K562 (cell line): Measurements from ENCODE around the gene SAMD9. TPM values are rescaled to one million over a fixed set of nuclear protein-coding genes. Genes with fewer than 3 reads are reported as not detected.

Experiments used
- ATAC-seq: fragments of 200-7000 bp; cut with Tn5 transposase; 3 replicates; pipeline ENCODE4 v1.9.1; 2020; ENCODE audit warnings: moderate library complexity
- BruUV-seq: library from RNA; stranded (reverse); fragments of 400-500 nt; replicated peaks from 2 replicates; lab custom pipeline; 2021; lab: Mats Ljungman, UMichigan
- CTCF ChIA-PET: fragments of 300-600 bp; formaldehyde crosslinking; extraction: SDS; loops from one replicate; lab custom pipeline; 2021; ENCODE audit warnings: low intra/inter-chr PET ratio; lab: Yijun Ruan, JAX
- POLR2A ChIA-PET: fragments of 300-600, 350-650 bp; sonication (Branson Sonifier 250); formaldehyde crosslinking; extraction: SDS; loops from one replicate; lab custom pipeline; 2021; ENCODE audit warnings: antibody characterized with exemption, inconsistent platforms; lab: Yijun Ruan, JAX
- DNase-seq, 4 experiments: peaks; one replicate each; pipeline versions ENCODE4 v3.0.0 to v3.0.0-alpha.2; 2011 to 2018; ENCODE audit warnings: low spot score in 3 of 4, mixed read lengths in 3 of 4; ENCODE audit errors: extremely low read depth in 1 of 4
- FAIRE-seq: peaks from 2 replicates; lab custom pipeline; 2011; peaks lifted over from hg19 to GRCh38; lab: Jason Lieb, UNC
- H2AFZ ChIP-seq: 2 replicates; pipeline ENCODE4 v1.6.0; 2011; ENCODE audit warnings: low read depth, low read length, control low read depth, inconsistent platforms
- H3K27ac ChIP-seq: fragments of 200-600 bp; 3 replicates; pipeline ENCODE4 v1.8.0; 2011; ENCODE audit warnings: low read depth, mild to moderate bottlenecking, control low read depth, inconsistent platforms, low read length, moderate library complexity, mixed read lengths; ENCODE audit errors: extremely low read depth
- H3K27me3 ChIP-seq, 2 experiments: fragments of 300-600 bp in 1 of 2; 2 replicates in 1 of 2; 3 replicates in 1 of 2; pipeline versions ENCODE4 v1.6.0 to v1.8.0; 2011; ENCODE audit warnings: inconsistent platforms in 2 of 2, low read length in 2 of 2, mild to moderate bottlenecking in 1 of 2, mixed read lengths in 1 of 2, moderate library complexity in 1 of 2; ENCODE audit not compliant: control insufficient read depth in 2 of 2, insufficient read depth in 2 of 2
- H3K36me3 ChIP-seq: fragments of 300-600 bp; 3 replicates; pipeline ENCODE4 v1.8.0; 2011; ENCODE audit warnings: mild to moderate bottlenecking, low read length, inconsistent platforms; ENCODE audit not compliant: control insufficient read depth, insufficient read depth
- H3K4me1 ChIP-seq, 2 experiments: fragments of 200-600 bp in 1 of 2; replicated peaks in 1 of 2; 2 replicates in 1 of 2; 3 replicates in 1 of 2; pipeline versions ENCODE4 v1.5.1 to v1.8.0; 2011; ENCODE audit warnings: inconsistent platforms in 2 of 2, low read length in 2 of 2, mild to moderate bottlenecking in 1 of 2, mixed read lengths in 1 of 2, moderate library complexity in 1 of 2; ENCODE audit not compliant: control insufficient read depth in 2 of 2, insufficient read depth in 2 of 2
- H3K4me2 ChIP-seq: 2 replicates; pipeline ENCODE4 v1.6.1; 2011; ENCODE audit warnings: low read length, control low read depth, inconsistent platforms, mixed read lengths; ENCODE audit not compliant: insufficient read depth
- H3K4me3 ChIP-seq: fragments of 200-600 bp; sonication (generic), shearing (Covaris generic); 2 replicates; pipeline ENCODE4 v1.5.1; 2016; ENCODE audit warnings: control low read depth, inconsistent platforms
- H3K79me2 ChIP-seq: fragments of 200-600 bp; 3 replicates; pipeline ENCODE4 v1.8.0; 2011; ENCODE audit warnings: low read length, inconsistent platforms; ENCODE audit not compliant: control insufficient read depth, insufficient read depth
- H3K9ac ChIP-seq, 2 experiments: 2 replicates each; pipeline versions ENCODE4 v1.6.0 to v1.6.1; 2011; ENCODE audit warnings: low read depth in 2 of 2, low read length in 2 of 2, control low read depth in 1 of 2, inconsistent platforms in 1 of 2, mild to moderate bottlenecking in 1 of 2, mixed read lengths in 1 of 2; ENCODE audit not compliant: insufficient read depth in 1 of 2
- H3K9me1 ChIP-seq: one replicate; pipeline ENCODE4 v1.6.0; 2011; ENCODE audit warnings: inconsistent platforms, mild to moderate bottlenecking, low read length, moderate library complexity; ENCODE audit not compliant: control insufficient read depth, insufficient read depth
- H3K9me3 ChIP-seq: replicated peaks from 2 replicates; pipeline ENCODE4 v1.5.1; 2011; ENCODE audit warnings: low read depth, low read length, inconsistent platforms; ENCODE audit not compliant: control insufficient read depth, insufficient read depth
- H4K20me1 ChIP-seq: replicated peaks from 2 replicates; pipeline ENCODE4 v1.6.1; 2011; ENCODE audit warnings: low read length, inconsistent platforms, mixed read lengths; ENCODE audit not compliant: control insufficient read depth, insufficient read depth
- BRD4 ChIP-seq: fragments of 200-600 bp; sonication (generic); IDR thresholded peaks from 2 replicates; pipeline ENCODE4 v1.6.1; 2017; ENCODE audit warnings: inconsistent platforms
- CEBPB ChIP-seq: fragments of 450-650 bp; IDR thresholded peaks from 2 replicates; pipeline ENCODE4 v1.6.1; 2016; ENCODE audit warnings: missing genetic modification characterization, missing compliant biosample characterization
- CEBPG ChIP-seq, 3 experiments: fragments of 200-800 bp in 1 of 3; sonication (Bioruptor generic) in 1 of 3; sonication (generic) in 1 of 3; formaldehyde crosslinking in 1 of 3; IDR thresholded peaks in 2 of 3; conservative IDR thresholded peaks in 1 of 3; 2 replicates each; pipeline versions ENCODE4 v1.6.1 to v1.8.0; 2016 to 2022; ENCODE audit warnings: missing compliant biosample characterization in 2 of 3, missing genetic modification characterization in 2 of 3, mild to moderate bottlenecking in 1 of 3, missing genetic modification reagents in 1 of 3
- STAT5A ChIP-seq: IDR thresholded peaks from 2 replicates; pipeline ENCODE4 v1.6.1; 2012; ENCODE audit warnings: low read length, inconsistent platforms, borderline replicate concordance
- ZNF707 ChIP-seq: fragments of 250-450 bp; sonication (Bioruptor Pico); conservative IDR thresholded peaks from 2 replicates; pipeline ENCODE4 v1.8.0; 2022; ENCODE audit warnings: inconsistent platforms, mild to moderate bottlenecking, moderate library complexity
- WGBS: fragments of 100-300 bp; shearing (Covaris generic); methylation state at CpG from one replicate; pipeline ENCODE4 v1.1.6; 2016; ENCODE audit warnings: low coverage, mixed read lengths; ENCODE audit not compliant: insufficient coverage; ENCODE audit errors: missing lambda C conversion rate; 5-methylcytosine and 5-hydroxymethylcytosine counted together
- in situ Hi-C: fragments of 300-500 bp; cut with MboI; formaldehyde crosslinking; loops from 4 replicates; pipeline ENCODE4 v1.15.0; 2018; ENCODE audit warnings: inconsistent platforms, mixed read lengths
- intact Hi-C: fragments of 100-400 bp; cut with micrococcal nuclease; formaldehyde crosslinking; loops from 2 replicates; pipeline ENCODE4 v1.14.2; 2022
- polyA plus RNA-seq, 8 experiments: library from polyadenylated mRNA; depleted of rRNA in 4 of 8; stranded (reverse) in 5 of 8; unstranded in 3 of 8; fragments of >200 nt; fragmentation: Nextera tagmentation in 2 of 8; fragmentation: Illumina TruSeq in 1 of 8; extraction: Ambion mirVana in 2 of 8; extraction: Trizol in 1 of 8; gene quantifications; 2 replicates each; pipeline versions ENCODE4 v1.2.1 to v1.2.3, GENCODE V29; 2011 to 2014; ENCODE audit warnings: inconsistent platforms in 1 of 8, missing spikeins in 1 of 8
- total RNA-seq, 7 experiments: library from RNA; depleted of rRNA in 6 of 7; stranded (reverse); fragments of >200 nt in 6 of 7; fragmentation: Illumina TruSeq in 2 of 7; extraction: Trizol in 2 of 7; gene quantifications; 2 replicates each; pipeline versions ENCODE4 v1.2.1 to v1.2.3, GENCODE V29; 2011 to 2021; ENCODE audit warnings: low replicate concordance in 1 of 7
- TF ChIP-seq, protein P1 (sequence below): sonication (generic); formaldehyde crosslinking; IDR thresholded peaks from 2 replicates; pipeline ENCODE4 v1.8.1; 2023; ENCODE audit warnings: mild to moderate bottlenecking, missing genetic modification reagents

The SAMD9 gene
- total and polyA plus RNA-seq, 9 of the 15 experiments (the other 6 are each of a cell fraction or from before 2014, with no cell fraction given) = 1.0 to 4.0 (median 1.9) TPM

DNA sequence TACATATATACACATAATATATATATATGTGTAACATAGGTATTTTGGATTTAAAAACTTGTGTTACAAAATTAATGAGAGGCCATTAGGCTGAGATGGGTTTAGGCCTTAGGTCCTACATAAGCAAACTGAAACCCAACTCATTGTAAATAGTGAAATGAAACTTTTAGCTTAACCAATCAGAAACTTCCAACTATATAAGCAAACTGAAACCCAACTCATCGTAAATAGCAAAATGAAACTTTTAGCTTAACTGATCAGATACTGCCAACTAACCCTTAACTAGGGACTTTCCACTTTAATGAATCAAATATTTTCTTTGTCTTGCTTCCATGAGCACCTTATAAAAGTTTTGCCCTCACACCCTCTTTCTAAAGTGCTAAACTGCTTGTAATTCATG is 47.7 kb upstream of the SAMD9 start:
- BruUV-seq = no TSS peak
- POLR2A ChIA-PET = no interaction called here
- H3K9me1 ChIP-seq = no peaks in the 10 kb centered on the region
- H3K27me3 ChIP-seq = no peaks in the 10 kb centered on the region
- H3K4me1 ChIP-seq = no peaks in the 10 kb centered on the region
- H3K79me2 ChIP-seq = no peaks in the 10 kb centered on the region
- no peaks in the 10 kb centered on the region for H4K20me1 ChIP-seq
- CTCF ChIA-PET = interaction anchor here (0.6 kb wide), 1 partner anchor 574 kb away, joined by 4 read pairs; no protein-coding TSS in a partner anchor
- no peak overlapping the region for H3K4me2 ChIP-seq
- TF ChIP-seq ZNF707 (CRISPR knock-in tag) (no peak), BRD4 (no peak)
- TF ChIP-seq, protein P1, sequence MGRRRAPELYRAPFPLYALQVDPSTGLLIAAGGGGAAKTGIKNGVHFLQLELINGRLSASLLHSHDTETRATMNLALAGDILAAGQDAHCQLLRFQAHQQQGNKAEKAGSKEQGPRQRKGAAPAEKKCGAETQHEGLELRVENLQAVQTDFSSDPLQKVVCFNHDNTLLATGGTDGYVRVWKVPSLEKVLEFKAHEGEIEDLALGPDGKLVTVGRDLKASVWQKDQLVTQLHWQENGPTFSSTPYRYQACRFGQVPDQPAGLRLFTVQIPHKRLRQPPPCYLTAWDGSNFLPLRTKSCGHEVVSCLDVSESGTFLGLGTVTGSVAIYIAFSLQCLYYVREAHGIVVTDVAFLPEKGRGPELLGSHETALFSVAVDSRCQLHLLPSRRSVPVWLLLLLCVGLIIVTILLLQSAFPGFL (CRISPR knock-in tag) = no peak
- 0% methylated on average over 1 of the region's 1 CpG for WGBS
- intact Hi-C loops (no loop called here), in situ Hi-C loops (no loop called here)
- H3K4me3 ChIP-seq = no peak overlapping the region
- no peak for DNase-seq
- H3K9ac ChIP-seq = no peak overlapping the region
- no peak overlapping the region for H2AFZ ChIP-seq
- peak; percentile 23 for FAIRE-seq
- ATAC-seq = no peak
- H3K27ac ChIP-seq = no peak overlapping the region
- H3K36me3 ChIP-seq = no peaks in the 10 kb centered on the region
- no peaks in the 10 kb centered on the region for H3K9me3 ChIP-seq

- H3K4me3 ChIP-seq = no peak overlapping the region
- H3K9me3 ChIP-seq = no peaks in the 10 kb centered on the region
- CTCF ChIA-PET = interaction anchor here (0.6 kb wide), 1 partner anchor 573 kb away, joined by 4 read pairs; no protein-coding TSS in a partner anchor
- H3K27me3 ChIP-seq = no peaks in the 10 kb centered on the region
- no peaks in the 10 kb centered on the region for H3K36me3 ChIP-seq
- no peak for ATAC-seq
- H3K9ac ChIP-seq = no peak overlapping the region
- H3K9me1 ChIP-seq = no peaks in the 10 kb centered on the region
- H4K20me1 ChIP-seq = no peaks in the 10 kb centered on the region
- TF ChIP-seq CEBPG (CRISPR knock-in tag; IDR thresholded peaks at IDR 0.05) (no peak), CEBPG (tag; conservative IDR thresholded peaks at IDR 0.05 in 1 of 2, IDR thresholded peaks at IDR 0.05 in 1 of 2) (peak in 1 of 2 experiments; percentile 62; a peak in 2 of 4 replicates), CEBPB (tag) (peak; percentile 58), STAT5A (no peak)
- intact Hi-C loops = no loop called here
- H3K4me1 ChIP-seq = no peaks in the 10 kb centered on the region
- no TSS peak for BruUV-seq
- POLR2A ChIA-PET = no interaction called here
- no peak for FAIRE-seq
- no peak overlapping the region for H2AFZ ChIP-seq
- 38% methylated on average over 2 of the region's 2 CpGs for WGBS
- no peak overlapping the region for H3K4me2 ChIP-seq
- no peak for DNase-seq
- in situ Hi-C loops = no loop called here
- H3K79me2 ChIP-seq = no peaks in the 10 kb centered on the region
- no peak overlapping the region for H3K27ac ChIP-seq
These were observed 47.0 kb upstream of the SAMD9 start for GRCh38 chr7:93164766-93165165.
